GM18520 (cell line): ENCODE data around the gene TPM3.
"Not testable (repeated sequence)": the region's sequence is repeated elsewhere in the genome, so short reads cannot be mapped to it uniquely, and the experiment has no call there.

Experiments used
- ATAC-seq: cut with Tn5 transposase; IDR thresholded peaks from one replicate; pipeline ENCODE4 v1.9.1; 2021; ENCODE audit not compliant: unreplicated experiment

The TPM3 gene

DNA sequence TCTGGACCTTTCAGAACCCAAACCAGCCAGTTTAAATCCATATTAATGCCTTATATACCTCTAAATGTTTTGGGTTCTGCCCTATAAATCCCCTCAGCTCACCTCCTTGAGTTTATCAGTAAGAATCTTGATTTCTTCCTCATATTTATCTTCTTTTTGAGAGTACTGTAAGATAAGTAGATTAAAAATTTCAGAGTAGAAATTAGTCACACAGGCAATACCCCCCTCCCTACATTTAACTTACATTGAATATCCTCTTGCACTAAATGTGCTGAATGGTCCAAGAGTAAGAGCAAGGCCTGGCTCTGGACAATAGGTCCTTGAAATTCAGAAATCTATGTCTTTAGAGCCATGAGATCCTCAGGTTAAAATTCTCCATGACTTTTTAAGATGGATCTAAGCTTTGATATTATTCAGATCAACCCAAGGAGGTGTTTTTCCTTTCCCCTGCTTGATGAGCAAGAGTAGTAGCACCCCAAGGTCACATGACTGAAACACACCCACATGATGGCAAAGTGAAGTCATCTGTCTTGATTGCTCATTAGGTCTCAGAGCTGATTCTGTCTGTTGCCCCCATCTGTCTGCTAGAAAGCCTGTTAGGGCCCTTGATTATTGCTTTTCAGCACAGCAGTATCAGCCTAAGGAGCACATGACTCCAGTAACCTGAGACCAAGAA is 21.2 kb downstream of the TPM3 start:
- ATAC-seq, result no peak

DNA sequence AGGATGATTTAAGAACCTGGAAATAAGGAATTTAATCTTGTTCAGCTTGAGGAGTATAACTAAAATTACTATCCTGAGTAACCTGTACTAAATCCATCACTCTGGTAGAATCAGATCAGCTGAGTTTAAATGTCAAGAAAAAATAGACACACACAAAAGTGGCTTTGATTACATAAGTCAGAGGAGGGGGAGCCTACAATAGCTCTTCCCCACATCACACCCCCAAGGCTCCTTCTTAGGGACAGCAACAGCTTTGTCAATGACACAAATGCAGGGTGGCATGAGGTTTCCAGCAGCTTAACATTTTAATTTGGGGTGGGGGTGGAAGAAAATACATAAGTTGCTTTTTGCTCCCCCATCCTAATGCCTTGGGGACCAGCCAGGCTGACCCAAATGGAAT is 24.4 kb downstream of the TPM3 start:
- no peak for ATAC-seq

DNA sequence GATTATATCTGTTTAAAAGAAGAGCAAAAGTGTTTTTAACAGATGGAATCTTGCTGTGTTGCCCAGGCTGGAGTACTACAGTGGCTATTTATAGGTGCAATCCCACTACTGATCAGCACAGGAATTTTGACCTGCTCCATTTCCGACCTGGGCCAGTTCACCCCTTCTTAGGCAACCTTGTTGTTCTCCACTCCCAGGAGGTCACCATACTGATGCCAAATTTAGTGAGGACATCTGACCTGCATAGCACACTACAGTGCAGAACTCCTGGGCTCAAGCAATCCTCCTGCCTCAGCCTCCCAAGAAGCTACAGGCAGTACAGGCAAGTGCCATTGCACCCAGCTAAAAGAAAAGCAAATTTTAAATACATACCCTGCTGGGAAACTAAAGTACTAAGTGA is 25.7 kb downstream of the TPM3 start:
- no peak for ATAC-seq

DNA sequence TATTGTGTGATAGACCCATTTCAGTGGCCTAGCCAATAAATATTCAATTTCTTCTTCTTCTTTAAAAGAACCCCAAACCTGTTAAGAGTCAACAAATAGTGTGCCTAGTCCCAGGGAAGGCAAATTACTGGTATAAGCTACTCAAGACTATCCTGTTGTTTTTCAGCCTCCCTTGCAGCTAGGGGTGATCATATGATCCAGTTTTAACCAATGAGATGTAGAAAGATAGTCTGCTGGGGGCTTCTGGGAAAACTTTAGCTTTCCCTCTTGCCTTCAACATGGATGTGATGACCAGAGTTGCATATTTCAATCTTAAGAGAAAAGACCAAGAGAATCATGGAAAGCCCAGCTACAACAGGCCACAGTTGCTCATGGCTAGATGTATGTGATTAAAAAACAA is 32.3 kb downstream of the TPM3 start:
- ATAC-seq, result no peak

DNA sequence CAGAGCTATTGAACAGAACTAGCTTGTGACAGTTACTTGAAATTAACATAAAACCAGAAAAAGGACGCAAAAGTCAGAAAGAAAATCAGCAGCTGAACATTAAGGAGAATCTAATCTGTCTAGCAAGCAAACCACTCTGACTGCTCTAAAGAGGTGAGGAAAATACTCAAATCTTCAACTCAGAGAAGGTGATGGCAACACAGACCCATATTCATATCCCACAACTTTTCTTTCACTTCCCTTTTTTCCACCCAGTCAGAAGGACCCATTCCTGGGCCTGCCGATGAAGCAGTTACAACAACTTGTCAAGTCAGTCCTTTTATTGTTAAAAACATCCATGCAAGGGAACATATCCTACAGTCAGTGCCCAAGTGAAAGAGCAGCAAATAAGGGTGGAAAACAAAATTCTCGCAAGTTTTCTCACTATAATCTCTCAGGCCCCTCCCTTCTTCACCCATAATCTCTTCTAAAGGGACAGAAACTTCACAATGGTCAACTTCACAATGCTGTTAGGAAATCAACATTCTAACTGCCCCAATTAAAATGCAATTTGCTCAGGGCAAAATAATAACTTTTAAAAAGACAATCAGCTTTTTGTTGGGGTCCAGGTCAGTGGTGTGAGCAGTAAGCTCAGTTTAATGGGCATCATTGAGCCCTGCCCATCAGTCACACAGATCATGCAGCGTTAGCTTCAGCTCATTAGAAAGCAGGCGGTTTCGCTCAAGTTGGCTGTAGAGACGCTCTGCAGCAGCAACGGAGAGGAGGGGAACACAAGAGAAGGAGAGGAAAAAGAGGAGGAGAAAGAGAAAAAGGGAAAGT is 33.4 kb downstream of the TPM3 start:
- peak; percentile 17 for ATAC-seq

DNA sequence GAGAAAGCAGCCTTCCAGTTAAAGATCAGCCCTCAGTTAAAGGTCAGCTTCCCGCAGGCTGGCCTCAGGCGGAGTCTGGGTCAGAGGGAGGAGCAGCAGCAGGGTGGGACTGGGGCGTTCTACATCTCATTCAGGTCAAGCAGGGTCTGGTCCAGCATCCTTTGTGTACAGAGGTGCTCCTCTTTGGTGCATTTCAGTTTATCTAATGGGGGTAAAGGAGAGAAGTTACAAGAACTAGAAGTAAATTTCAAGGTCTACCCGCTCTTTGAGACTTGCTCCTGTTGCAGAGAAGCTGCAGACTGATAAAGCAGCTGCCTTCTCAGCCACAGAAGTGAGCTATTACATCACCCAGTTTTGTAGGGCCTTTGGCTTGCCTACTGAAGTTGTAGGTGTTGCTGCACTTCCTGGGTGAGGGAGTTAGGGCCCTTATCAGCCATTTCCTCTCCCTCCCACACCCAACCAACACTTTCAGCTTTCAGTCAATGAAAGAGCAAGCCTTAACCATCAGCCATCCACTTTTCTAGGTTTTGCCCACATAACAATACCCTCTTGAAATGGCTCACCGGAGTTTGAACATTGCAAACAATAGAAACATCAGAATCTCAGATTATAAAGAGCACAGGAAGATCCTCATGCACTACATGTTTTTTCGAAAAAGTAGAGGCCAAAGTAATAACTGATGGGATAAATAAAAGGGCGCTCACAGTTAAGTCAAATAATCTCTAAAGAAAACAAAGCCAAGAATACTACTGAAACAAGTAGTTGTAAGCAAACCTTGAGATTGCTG is 34.2 kb downstream of the TPM3 start:
- peak; percentile 54 for ATAC-seq

DNA sequence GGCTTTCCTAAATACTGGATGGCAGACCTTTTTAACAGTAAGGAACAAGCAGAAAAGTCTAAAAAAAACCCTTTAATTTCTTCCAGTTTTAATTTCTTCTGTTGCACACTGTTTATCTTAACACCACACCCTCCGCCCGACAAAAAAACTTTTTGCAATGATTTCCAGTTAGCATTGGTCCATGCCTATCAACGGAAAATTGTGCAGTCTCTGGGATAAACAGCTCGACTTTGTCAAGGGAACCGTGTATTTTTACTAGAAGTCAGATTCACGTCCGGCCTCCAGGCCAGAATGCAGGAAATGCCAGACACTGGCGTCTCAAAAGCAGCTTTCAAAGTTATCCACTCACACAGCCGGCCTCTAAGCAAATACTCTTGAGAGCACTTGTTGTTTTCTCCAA is 36.6 kb downstream of the TPM3 start:
- ATAC-seq, result no peak

DNA sequence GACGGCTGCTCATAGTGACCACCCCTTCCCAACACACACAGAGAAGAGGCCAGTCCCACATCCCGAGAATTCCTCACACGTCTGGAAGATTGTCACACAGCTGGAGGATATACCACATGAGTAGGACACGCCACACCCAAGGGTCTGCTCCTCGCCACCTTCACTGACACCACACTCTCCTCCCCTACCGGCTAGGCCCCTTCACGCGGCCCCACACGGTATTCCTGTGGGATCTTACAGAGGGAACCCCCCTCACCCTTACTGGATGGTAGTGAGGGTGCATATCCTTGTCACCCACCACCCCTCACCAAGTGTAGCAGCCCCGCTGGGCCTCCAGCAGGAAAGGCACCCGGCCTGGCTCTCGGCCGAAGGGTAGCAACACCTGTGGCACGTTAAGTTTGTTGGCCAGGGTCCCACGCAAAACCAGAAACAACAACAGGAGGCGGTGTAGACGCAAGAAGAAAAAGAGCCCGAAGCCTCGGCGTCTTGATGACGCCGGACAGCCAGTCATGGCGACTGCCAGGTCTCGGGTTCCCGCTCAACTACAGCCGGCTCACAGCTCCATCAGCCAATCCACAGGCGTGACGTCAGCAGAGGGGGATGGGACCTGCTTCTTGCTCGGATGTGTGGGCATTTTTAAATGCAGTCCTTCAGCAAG is 37.2 kb downstream of the TPM3 start, which contains the start of gene NUP210L:
NUP210L (minus strand) TSS at position 540 of the 658 bp plus-strand sequence.
- no peak for ATAC-seq

DNA sequence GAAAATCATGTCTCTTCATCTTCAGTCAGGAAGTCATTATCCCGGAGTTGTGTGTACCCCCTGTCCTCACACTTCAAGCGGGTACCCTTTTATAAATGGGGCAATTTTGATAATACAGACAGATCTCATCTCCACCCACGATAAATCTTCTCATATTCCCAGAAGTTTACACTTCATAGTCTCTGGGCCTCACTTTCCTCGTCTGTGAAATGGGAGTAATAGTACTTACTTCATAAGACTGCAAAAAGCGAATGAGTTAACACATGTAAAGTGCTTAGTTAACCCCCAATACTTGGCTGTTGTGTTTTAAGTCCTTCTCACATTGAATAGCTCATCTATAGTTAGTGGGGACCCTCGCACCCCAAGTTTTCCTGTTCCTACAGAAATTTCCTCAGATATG is 37.8 kb downstream of the TPM3 start:
- ATAC-seq, result no peak

DNA sequence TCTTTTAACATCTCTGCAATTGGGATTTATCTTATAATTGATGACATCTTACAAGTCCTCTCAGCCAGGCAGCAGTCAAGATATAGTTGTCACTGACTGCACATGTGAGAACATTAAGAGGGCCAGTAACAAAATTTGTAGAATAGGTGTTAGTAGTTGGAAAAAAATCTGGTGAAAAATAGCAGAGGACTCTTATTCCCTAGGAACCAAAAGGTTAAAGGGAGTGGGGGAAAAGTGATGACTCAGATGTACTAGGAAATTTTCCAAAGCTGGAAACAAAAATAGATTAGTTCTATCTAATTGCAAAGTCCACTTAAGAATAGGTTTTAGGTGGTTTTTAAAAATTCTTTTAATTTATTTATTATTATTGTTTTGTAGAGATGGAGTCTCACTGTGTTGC is 40.6 kb downstream of the TPM3 start:
- ATAC-seq, result no peak

DNA sequence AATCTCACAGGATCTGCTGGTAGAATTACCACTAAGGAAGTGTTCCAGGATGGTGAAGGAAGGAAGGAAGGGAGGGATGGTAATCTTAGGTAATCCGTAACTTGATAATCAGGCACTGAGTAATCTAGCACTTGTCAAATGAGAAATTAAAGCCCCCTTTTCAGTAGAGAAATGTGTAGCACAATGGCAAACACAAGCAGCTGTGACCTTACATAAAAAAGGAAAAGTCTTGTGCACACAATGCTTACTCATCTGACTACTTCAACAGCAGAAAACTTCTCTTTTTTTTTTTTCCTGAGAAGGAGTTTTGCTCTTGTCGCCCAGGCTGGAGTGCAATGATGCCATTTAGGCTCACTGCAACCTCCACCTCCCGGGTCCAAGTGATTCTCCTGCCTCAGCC is 43.1 kb downstream of the TPM3 start:
- ATAC-seq, result no peak

DNA sequence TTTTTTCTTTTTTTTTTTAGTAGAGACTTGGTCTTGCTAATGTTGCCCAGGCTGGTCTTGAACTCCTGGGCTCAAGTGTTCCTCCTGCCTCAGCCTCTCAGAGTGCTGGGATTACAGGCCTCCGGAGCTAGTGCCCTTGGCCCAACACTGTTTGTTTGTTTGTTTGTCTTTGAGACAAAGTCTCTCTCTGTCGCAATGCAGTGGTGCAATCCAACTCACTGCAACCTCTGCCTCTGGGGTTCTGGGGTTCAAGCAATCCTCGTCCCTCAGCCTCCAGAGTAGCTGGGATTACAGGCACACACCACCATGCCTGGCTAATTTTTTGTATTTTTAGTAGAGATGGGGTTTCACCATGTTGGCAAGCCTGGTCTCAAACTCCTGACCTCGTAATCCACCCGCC is 44.4 kb downstream of the TPM3 start:
- not testable (repeated sequence) for ATAC-seq

DNA sequence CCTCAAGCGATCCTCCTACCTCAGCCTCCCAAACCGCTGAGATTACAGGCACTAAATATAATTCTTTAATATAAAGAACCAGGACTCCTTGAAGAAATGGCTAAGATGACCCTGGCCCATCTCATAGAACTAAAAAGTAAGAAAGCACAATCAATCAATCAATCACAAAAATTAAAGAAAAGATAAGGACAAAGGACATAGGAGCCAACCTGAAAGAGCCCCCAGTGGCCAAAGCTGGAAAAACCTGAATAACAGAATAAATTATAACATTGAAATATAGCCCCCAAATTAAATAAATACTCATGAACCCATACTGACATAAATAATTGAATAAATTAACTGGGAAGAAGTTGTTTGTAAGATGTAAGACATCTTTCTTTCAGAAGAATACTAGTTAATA is 45.9 kb downstream of the TPM3 start:
- no peak for ATAC-seq

DNA sequence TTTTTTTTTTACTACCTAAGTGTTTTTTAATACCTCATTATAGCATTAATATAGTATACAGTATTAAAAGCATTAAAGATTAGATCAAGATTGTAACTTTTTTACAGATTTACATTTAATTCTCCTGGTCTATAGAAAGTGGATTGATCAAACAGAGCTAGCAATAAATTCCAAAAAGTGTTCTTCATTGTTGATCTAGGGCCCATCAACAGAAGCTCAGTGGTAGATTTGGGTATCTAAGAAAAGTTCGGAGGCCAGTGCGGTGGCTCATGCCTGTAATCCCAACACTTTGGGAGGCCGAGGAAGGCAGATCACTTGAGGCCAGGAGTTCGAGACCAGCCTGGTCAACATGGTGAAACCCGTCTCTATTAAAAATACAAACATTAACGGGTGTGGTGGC is 49.5 kb downstream of the TPM3 start:
- no peak for ATAC-seq

DNA sequence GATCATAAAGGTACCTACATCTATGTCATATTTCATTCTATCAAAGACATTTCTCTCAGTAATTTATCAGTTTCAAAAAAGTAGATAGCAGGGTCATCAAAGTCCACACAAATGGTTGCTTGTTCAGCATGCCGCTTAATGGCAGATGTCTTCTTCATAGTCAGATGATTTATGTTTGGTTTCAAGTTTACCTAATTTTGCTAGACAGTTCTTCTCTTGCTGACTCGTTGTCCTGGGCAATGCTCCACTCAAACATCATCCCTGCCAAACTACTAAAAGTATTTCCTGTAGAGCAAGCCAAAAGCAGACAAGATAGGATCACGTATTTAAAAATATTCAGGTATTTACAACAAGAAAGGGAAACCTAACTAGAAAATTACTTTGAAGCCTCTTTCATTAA is 50.7 kb downstream of the TPM3 start:
- ATAC-seq, result no peak

DNA sequence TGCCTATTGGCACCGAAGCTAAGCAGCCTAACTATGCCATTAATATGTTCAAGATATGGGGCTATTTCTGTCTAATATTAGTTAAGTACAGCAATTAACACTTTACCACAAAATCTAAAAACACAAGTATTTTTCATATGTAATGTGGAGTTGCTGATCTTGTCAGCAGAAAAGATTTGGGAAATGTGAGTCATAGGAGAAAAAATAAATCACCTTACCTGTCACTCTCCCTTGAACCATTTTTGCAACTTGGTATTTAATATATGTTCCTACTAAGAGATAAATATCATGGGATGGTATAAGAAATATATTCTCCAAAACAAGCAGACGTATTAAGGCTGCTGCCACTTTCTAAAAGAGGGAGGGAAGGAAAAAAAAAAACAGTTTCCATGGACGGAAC is 54.0 kb downstream of the TPM3 start:
- ATAC-seq, result no peak

DNA sequence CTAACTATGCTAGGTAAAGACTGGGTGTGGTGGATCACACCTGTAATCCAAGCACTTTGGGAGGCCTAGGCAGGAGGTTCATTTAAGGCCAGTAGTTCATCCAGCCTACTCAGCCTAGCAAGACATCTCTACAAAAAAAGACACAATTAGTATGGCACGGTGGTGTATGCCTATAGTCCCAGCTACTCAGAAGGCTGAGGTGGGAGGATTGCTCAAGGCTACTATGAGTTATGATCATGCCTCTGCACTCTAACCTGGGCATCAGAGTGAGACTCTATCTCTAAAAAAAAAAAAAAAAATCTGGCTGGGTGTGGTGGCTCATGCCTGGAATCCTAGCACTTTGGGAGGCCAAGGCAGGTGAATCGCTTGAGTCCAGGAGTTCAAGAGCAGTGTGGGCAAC is 58.6 kb downstream of the TPM3 start:
- ATAC-seq, result no peak

DNA sequence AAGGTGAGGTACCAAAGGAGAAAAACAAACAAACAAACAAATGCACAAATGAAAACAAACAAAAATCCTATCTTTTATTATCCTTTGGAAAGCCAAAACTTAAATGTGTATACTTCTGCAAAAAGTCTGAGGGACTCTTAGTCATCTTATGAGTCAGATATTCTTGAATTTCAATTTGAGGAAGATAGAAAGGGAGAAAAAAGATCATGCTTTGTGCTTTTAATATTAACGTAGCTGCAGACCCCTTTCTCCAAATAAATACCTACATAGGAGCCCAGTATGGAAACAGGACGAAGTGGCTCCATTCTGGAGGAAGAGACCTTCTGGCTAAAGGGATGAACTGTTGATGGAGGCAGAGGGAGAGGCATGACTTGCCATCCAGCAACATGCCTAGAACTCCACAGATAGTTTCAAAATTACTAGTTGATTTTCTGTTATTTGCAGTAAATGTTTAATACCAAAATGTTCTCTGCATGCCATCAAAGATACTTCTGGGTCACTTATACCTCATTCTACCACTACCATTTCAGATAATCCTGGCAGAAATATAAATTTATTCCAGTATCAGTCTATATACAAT is 62.4 kb downstream of the TPM3 start:
- no peak for ATAC-seq

DNA sequence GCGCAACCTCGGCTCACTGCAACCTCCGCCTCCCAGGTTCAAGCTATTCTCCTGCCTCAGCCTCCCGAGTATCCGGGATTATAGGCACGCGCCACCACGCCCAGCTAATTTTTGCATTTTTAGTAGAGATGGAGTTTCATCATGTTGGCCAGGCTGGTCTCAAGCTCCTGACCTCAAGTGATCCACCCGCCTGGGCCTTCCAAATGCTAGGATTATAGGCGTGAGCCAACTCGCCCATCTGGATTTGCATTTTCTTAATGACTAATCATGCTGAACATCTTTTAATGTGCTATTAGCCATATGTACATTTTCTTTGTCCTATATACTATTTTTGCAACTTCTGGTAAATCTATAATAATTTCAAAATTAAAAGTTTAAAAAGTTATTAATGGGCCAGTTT is 68.7 kb downstream of the TPM3 start:
- ATAC-seq, result not testable (repeated sequence)

DNA sequence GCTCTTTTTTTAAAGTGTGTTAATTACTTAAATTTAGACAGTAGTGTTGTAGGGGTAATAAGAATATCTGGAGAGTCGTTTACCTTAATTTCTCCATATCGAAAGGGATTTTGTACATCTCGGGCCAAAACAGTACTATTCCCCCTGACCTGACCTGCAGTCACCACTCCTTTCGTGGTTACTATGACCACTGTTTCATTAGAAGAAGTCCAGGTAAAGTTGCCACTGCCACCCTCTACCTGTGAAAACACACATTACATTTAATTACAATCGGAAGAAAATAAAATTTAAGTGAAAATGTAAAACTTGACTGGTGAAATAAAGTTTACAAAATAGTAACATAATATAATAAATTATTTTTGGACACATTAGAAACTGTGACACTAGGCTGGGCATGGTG is 74.3 kb downstream of the TPM3 start:
- ATAC-seq, result no peak

DNA sequence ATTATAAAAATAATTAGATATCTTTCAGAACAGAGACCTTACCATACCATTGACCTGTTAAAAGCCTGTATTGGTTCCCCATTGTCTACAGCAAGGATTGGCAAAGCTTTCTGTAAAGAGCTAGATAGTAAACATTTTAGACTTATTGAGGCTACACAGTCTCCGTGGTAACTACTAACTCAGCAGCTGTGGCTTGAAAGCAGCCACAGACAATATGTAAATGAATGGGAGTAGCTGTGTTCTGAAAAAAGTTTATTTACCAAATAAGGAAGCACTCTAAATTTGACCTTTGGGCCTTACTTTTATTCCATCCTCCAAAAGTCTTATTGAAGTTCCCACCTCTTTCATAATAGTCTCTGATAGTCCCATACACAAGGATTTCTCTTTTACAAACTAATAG is 76.7 kb downstream of the TPM3 start:
- ATAC-seq, result no peak
